Measurements from ENCODE around the gene GON4L.
"Not testable (repeated sequence)": the region's sequence is repeated elsewhere in the genome, so short reads cannot be mapped to it uniquely, and the experiment has no call there.

The GON4L gene

GRCh38 chr1:155745284-155746228, 111.5 kb downstream of the GON4L start:
- peak; percentile 92 for DNase-seq (ENCODE audit: low read depth)

- no peak for DNase-seq (ENCODE audit: low read depth)
Measured at GRCh38 chr1:155744711-155745283, 112.2 kb downstream of the GON4L start.

- DNase-seq (ENCODE audit: low read depth): no peak
Measured at GRCh38 chr1:155741908-155742307, 115.1 kb downstream of the GON4L start.

- no peak for DNase-seq (ENCODE audit: low read depth)
Measured at GRCh38 chr1:155740995-155741394, 116.0 kb downstream of the GON4L start.

- peak; percentile 39 for DNase-seq (ENCODE audit: low read depth)
Measured at GRCh38 chr1:155729031-155729898, 127.7 kb downstream of the GON4L start.

- DNase-seq (ENCODE audit: low read depth): no peak
Measured at GRCh38 chr1:155725142-155725541, 131.9 kb downstream of the GON4L start.

- no peak for DNase-seq (ENCODE audit: low read depth)
Measured at GRCh38 chr1:155719703-155720102, 137.3 kb downstream of the GON4L start.

- not testable (repeated sequence) for DNase-seq (ENCODE audit: low read depth)
Measured at GRCh38 chr1:155718524-155719115, 138.4 kb downstream of the GON4L start.

GRCh38 chr1:155717041-155717440, 140.0 kb downstream of the GON4L start:
- no peak for DNase-seq (ENCODE audit: low read depth)

GRCh38 chr1:155715777-155716176, 141.2 kb downstream of the GON4L start:
- no peak for DNase-seq (ENCODE audit: low read depth)

GRCh38 chr1:155715056-155715455, 142.0 kb downstream of the GON4L start:
- DNase-seq (ENCODE audit: low read depth): not testable (repeated sequence)

GRCh38 chr1:155713075-155713474, 143.9 kb downstream of the GON4L start:
- no peak for DNase-seq (ENCODE audit: low read depth)

GRCh38 chr1:155712636-155713035, 144.4 kb downstream of the GON4L start:
- DNase-seq (ENCODE audit: low read depth): not testable (repeated sequence)

GRCh38 chr1:155711457-155711856, 145.6 kb downstream of the GON4L start:
- DNase-seq (ENCODE audit: low read depth): not testable (repeated sequence)

- no peak for DNase-seq (ENCODE audit: low read depth)
Measured at GRCh38 chr1:155709391-155709790, 147.6 kb downstream of the GON4L start.

- DNase-seq (ENCODE audit: low read depth): no peak
Measured at GRCh38 chr1:155706139-155706538, 150.9 kb downstream of the GON4L start.

- not testable (repeated sequence) for DNase-seq (ENCODE audit: low read depth)
Measured at GRCh38 chr1:155704414-155704813, 152.6 kb downstream of the GON4L start.

- DNase-seq (ENCODE audit: low read depth): no peak
Measured at GRCh38 chr1:155703216-155703615, 153.8 kb downstream of the GON4L start.

GRCh38 chr1:155701675-155702074, 155.3 kb downstream of the GON4L start:
- DNase-seq (ENCODE audit: low read depth): not testable (repeated sequence)

Measured in GM04503 (cell line).